ENCODE measurements around the gene FNDC3B.

The FNDC3B gene

DNA sequence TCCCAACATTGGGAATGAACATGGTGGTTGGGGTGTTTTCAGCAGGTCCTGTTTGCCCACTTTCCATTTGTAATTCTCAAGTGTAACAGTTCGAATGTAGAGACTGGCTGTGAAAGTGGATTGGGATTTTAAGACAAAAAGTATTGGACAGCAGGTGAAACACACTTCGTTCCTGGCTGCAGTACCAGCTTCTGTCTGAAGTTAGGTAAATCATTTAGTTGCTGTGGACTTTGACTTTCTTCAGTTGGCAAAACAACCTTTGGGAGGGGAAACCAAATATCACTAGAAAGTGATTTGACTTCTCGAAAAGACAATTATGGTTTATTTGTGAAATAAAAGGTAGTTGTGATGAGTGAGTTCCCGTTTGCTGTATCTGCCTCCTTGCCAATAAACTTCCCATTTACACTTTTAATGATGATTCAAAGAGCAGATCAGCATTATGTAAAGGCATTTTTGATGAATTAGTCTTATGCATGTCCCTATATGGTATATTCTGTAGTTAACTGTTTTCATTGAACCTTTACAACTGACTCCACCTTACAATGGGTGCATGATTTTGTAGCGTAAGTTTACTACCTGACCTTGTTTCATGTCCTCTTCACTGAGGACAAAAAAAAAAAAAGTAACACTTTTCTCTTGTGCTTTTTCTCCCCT lies 34.0 kb downstream of the FNDC3B start:
- no peak for DNase-seq (ENCODE audit: low read depth in 2 of 2)

DNA sequence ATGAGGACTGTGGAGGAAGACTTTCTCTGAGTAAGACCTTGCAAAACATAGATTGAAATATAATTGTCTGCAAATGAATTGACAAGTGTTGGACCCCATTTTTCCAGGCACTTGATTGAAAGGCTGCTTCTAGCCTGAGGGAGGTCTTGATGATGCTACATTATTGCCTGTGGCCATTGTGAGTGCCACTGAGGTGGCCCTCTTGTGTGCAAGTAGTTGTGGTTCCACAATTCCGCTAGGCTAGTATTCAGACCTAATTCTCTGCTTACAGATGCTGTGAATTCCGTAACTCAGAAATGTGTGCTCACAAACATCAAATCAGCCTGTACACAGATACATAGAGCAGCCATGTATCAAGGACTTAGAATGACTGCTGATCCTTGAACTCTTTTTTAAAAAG lies 34.7 kb downstream of the FNDC3B start:
- no peak for DNase-seq (ENCODE audit: low read depth in 2 of 2)

DNA sequence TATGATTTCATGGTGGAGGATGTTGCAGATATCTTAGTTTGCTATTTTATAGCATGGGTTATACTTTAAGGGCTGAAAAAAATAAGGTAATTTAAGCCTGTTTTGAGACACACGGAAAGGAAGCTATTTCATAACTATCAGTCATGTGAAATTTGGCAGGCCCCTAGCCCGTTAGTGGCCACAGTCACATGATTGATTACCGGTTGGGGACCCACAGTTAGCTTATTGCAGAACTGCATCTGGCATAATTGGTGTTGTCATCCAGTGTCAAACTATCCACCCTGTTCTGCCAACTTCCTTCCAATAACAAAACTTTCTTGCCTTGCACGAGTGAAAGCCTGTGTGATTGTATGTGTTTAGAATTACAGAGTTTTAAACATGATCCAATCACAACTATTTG lies 35.2 kb downstream of the FNDC3B start:
- DNase-seq (ENCODE audit: low read depth in 2 of 2): no peak

DNA sequence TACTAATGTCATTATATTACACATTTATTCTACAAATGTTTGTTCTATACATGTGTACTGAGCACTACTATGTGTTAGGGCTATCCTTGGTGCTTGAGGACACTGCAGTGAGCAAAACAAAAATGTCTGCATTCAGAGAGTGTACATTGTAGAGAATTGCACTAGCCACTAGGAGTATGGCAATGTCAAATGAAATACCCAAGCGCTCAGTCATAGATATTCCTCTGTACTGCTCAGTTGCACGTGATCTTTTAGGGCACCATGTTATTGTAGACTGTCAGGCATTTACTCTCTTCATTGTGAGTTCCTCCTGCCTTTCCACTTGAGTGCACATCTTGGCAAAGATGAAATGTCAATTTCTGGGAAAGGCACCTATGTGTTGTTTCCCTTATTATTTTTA lies 36.8 kb downstream of the FNDC3B start:
- no peak for DNase-seq (ENCODE audit: low read depth in 2 of 2)

DNA sequence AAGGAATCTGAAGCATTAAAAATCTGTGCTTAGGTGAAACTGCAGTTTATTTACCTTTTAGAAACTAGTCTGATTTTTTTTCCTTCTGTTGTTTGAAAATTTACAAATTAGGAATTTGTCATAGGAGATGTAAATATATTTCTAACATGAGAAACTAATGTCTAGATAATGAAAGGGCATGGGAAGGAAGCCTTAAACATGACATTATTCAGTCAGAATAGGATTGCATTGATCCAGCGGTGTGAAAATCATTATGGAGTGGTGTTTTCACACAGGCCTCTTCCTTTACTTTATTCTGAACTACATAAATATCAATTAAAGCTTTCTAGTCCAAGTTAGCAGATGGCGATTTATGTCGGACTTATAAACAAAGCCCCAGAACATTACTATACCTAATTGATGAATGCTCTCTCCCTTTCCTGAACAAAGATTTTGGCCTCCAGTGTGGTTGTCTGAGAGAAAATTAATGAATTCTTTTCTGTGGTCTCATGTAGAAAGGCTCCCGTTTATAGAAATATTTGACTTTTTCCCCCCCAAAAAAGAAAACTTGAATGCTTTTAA lies 37.9 kb downstream of the FNDC3B start:
- DNase-seq (ENCODE audit: low read depth in 2 of 2): no peak

DNA sequence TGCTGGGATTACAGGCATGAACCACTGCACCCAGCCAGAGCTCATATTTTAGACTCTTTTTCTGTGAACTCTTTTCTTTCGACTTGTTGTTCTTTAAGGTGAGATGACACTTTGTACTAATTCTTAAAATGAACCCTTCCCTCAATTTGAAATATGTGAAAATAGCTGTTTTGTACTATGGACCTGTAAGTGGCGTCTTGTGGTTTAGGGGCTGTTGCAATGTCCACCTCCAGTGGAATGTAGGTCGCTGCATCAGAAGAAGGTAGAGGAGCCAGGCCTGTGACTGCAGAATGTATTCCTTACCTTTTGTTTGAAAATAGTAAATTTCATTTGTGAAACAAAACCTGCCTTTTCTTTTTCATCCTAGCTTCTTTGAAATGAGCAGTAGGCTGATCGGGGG lies 38.9 kb downstream of the FNDC3B start:
- no peak for DNase-seq (ENCODE audit: low read depth in 2 of 2)

DNA sequence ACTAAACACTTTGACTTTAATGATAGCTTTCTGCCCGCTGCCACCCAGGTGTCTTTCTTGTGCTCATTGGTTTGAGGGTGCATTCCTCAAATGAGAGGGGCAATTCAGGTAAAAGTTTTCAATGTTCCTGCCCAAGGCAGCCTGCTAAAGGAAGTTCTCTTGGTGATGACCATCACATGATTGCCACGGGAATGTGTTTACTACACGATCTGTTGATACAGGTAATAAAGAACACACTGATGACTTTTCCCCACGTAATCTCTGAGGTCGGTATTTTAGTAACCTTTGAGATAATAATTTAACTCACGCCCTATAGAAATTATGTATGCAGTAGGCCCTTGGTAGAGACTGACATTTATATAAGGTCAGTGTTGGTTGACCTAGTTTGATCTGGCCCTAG lies 39.3 kb downstream of the FNDC3B start:
- no peak for DNase-seq (ENCODE audit: low read depth in 2 of 2)

DNA sequence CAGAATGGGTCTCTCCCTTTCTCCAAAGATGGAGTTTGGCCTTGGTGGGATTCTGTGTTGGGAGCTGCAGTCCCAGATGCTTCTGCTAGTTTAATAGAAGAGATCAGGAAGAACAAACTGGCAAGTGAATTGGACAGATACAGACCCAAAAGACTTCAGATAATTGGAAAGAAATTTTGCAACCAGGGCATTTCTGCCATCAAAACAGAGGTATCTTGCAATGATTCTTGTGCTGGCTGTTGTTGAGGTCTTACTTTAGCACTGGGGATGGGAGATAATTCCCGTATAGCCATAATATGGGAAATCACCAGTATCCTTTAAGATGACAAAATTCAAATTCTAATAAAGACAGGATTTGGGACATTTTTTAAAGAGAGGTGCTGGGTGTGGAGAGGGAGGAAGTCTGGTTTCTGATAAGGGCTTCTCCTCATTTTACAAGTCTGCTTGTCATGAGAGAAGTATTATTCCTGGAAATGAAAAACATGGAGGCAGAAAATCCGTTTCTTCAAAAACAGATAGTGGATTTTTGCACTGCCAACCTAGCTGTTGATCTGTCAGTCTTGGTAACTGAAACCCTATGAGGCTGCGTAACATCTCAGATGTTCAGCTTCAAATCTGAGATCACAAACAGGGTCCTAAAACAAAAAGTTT lies 40.1 kb downstream of the FNDC3B start:
- DNase-seq (ENCODE audit: low read depth in 2 of 2): no peak

DNA sequence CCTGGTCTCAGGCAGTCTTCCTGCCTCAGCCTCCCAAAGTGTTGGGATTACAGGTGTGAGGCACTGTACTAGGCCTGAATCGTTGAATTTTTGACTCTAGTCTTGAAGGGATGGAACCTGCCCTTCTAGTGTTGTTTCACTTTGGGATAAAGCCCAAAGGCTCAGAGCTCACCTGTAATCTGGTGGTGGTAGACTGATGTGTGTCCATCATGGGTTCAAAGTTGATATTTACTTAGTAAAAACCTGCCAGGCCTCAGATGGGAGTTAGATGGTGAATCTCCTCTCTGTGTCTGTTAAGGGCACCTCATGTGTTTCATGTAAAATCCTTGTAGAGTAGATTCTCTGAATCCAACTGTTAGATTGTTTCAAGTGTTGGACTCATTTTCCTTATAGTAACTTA lies 41.1 kb downstream of the FNDC3B start:
- no peak for DNase-seq (ENCODE audit: low read depth in 2 of 2)

DNA sequence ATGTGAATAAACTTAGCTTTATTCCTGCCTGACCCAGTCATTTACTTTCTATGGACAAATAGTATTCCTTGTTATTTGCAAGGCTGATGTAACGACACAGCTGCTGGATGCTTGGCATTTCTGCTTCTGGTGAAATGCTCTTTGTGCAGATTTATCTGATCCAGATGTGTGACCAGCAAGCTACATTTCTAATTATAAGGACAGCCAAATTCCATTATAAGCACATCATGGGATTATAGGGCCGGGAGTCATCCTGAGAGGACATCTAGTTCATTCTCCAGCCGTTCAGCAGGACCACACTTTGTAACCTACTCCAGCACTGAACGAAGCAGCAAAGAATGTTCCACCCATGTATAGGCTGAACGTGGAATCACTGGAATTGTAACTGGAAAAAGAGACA lies 42.9 kb downstream of the FNDC3B start:
- DNase-seq (ENCODE audit: low read depth in 2 of 2): no peak

DNA sequence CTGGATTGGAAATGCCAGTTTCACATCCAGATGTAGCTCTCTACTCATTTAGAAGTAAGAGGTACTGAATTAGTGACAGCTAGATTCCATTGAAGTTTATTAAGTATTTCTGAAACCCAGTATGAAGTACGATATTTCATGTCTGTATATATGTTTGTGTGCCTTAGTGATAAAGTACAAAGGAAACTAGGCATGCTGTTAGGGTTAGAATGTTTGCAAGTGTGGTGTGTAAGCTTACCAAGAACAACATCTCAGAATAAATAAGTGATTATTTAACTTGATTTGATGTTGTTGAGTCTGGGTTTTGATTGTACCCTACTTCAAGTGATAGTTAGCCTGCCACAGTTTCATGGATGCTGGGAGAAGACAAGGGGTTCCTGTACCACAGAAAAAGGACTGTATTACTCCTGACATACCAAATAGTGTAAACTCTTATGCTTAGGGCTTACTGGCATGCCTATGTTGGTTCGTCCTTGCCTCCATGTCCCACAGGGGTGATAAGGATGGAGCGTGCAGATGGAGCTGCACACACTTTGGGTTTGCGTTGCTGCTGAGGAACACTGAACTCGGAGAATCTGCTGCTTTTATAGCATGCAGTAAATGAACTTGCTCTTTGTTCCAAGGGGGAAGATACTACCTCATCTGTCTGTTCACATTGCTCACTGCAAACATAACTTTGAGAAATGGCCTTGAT lies 43.6 kb downstream of the FNDC3B start:
- no peak for DNase-seq (ENCODE audit: low read depth in 2 of 2)

DNA sequence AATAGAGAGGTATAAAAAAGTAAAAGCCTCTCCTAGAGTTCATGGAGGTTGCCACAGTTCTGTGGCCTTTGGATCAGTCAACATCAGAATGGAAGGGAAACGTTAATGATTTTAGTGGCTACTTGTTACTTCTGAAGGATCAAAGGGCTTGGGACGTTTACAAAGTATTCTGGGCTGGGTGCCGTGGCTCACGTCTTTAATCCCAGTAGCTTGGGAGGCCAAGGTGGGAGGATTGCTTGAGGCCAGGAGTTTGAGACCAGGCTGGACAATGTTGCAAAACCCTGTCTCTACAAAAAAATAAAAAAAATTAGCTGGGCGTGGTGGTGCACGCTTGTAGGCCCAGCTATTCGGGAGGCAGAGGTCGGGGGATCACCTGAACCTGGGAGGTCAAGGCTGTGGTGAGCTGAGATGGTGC lies 44.6 kb downstream of the FNDC3B start:
- DNase-seq (ENCODE audit: low read depth in 2 of 2): no peak

DNA sequence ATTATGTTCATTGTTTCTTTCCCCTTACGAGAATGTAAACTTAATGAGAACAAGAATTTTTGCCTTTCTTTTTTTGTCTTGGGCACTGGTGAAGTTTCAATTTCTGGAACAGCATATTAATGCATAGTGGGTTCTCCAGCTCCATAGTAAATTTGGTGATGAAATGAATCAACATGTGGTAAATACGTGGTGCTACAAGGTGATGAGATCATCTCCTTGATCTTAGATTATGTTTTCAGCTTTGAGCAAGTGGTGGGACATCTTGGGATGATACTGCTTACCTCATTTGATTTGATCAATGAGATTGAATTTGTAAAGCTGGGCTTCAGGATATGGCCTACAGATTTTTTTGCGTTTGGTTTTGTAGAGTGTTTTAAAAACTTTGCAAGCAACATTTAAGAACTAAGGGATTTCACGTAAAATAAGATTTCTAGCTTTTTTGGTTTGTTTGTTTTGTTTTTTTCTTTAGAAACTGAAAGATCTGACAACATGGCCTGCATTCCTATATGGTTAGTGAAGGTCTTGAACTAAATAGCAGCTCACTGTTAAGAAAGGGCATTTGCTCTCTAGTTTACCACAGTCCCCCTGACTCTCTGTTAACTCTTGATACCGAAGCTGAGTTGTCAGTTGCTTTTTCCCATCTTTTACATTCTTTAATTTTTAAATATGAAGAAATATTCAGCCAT lies 45.6 kb downstream of the FNDC3B start:
- DNase-seq (ENCODE audit: low read depth in 2 of 2): no peak

DNA sequence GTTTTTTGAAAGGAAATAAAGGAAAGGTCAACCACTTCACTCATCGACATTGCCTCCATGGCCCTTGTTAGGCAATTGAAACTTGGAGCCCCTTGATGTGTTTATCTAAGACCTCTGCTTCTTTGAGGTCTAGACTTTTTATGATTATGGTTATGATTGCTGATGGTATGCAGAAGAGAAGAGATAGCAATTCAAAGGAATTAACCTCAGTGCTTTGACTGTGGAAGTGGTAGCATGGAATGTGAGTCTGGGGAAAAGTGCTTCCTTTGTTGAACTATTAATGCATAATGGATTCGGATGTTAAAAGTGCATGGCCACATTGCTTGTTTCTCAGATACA lies 46.1 kb downstream of the FNDC3B start:
- DNase-seq (ENCODE audit: low read depth in 2 of 2): no peak

DNA sequence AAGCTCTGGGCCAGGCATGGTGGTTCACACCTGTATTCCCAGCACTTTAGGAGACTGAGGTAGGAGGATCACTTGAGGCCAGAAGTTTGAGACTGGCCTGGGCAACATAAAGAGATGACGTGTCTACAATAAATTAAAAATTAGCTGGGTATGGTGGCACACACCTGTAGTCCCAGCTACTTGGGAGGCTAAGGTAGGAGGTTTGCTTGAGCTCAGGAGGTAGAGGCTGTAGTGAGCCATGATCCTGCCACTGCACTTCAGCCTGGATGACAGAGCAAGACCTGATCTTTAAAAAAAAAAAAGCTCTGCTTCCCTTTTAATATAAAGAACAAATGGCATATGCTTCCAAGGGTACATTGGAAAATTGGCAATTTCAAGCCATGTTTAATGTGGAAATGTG lies 46.7 kb downstream of the FNDC3B start:
- DNase-seq (ENCODE audit: low read depth in 2 of 2): no peak

DNA sequence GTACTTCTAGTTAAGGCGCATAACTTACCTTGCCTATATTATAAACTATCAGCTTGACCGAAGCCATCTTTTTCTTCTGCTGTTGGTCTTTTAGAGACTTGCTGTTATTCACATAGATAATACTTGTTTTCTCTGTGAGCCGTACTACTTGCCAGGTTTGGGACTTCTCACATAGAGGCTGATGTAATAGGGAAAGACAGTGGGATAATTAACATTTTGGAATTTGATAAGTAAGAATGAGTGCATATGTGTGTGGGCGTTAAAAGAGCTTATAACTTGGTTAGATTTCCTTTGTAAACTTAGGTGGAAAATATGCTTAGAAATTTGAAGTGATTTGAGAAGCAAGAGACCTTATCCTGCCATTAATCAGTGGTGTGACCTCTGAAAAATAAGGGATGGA lies 47.8 kb downstream of the FNDC3B start:
- no peak for DNase-seq (ENCODE audit: low read depth in 2 of 2)

DNA sequence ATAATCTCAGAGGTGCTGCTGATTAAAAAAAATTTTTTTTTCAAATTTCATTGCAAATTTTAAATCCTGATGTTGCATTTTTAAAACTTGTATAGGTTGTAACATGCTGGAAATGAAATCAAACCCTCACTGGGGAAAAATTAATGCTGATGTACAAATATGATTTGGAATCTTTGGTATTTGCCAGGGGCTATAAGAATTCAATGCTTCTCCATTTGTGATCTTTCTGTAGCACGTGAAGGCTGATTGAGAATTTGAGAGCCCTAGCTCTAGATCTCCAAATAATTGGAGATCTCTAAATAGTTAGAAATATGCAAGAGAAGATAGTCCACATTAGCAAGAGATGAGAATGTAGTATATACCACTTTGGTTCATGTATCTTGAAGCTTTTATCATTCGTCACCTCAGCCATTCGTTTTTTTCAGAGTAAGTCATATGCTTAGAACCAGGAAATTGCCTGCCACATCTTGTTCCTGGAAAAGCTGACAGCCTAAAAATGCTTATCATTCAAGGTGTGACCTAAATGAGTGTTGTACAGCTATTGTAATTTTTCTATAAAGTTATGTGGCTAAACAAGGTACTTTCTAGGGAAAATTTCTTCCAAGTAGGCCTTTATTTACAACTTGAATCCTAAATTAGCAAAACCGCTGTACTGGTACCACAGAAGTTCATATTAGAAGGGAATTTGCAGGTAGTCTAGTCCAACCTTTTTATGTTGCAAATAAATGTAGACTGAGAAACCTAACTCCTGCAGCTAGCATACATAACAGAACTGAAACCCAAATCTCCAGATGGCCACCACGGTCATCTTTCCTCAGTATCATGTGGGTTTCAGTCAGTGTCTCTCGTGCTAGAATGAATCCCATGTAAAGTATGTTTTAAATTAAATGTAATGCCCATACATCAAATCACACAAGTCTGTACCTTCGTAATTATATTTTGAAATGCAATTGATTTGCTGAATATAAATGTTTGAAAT lies 48.5 kb downstream of the FNDC3B start:
- no peak for DNase-seq (ENCODE audit: low read depth in 2 of 2)

DNA sequence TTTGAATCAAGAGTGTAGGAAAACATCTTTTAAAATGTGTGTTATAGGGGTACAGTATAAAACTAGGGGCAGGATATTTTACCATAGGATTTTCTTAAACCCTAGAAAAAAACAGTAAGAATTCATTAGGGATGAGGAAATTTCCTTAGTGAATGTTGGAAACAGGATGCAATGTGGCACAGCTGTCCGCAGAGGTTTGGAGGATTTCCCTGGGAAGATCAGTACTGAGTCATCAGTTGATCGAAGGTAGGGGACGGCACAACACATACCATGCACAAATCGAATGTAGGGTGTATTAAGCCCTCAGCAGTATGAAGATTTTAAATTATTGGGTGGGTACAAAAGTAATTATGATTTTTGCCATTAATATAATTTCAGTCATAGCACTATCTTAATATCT lies 49.9 kb downstream of the FNDC3B start:
- no peak for DNase-seq (ENCODE audit: low read depth in 2 of 2)

DNA sequence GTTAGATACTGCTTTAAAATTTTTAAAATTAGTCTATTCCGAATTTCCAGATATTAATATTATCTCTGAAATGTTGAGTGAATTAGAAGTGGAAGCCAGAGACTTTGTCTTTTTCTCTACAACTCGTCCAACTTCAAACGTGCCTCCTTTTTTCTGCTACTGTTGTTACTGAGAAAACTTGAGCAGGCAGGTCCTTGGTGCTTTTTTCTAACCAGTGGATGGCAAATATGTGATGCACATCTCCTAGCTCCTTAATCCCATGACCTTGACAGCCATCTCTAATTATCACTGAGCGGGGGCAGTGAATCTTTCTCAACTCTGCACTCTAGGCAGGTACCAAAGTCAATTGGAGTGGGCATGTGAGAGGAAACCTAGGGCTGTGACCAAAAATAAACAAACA lies 50.7 kb downstream of the FNDC3B start:
- DNase-seq (ENCODE audit: low read depth in 2 of 2): no peak

DNA sequence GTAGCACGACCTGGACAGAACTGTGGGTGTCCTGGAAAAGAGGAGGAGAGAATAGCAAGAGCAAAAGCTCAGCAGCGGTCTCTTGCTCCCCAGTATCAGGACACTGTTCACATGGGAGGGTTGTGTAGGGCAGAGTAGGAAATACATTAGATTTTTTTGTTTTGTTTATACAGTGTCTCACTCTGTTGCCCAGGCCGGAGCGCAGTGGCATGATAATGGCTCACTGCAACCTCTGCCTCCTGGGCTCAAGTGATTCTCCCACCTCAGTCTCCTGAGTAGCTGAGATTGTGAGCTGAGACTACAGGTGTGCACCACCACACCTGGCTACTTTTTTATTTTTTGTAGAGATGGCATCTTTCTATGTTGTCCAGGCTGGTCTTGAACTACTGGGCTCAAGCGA lies 53.3 kb downstream of the FNDC3B start:
- DNase-seq (ENCODE audit: low read depth in 2 of 2): no peak

All from stimulated activated CD4-positive, alpha-beta T cell treated with anti-CD3 and anti-CD28 coated beads, Interleukin-12 subunit alpha, Interleukin-12 subunit beta, amount 100 ng/mL, for 24 hours (primary cell).